Activated naive CD4-positive, alpha-beta T cell treated with anti-CD3 and anti-CD28 coated beads, Interleukin-2, amount 50 U/mL, for 24 hours (primary cell): ENCODE results near the gene FBXO8.

ENCODE experiments used
- H3K27ac Mint-ChIP-seq: one replicate; pipeline ENCODE4 v1.8.0; 2021; ENCODE audit warnings: mild to moderate bottlenecking, mixed read lengths
- H3K27me3 Mint-ChIP-seq: one replicate; pipeline ENCODE4 v1.8.0; 2021; ENCODE audit warnings: mixed read lengths
- H3K36me3 Mint-ChIP-seq: one replicate; pipeline ENCODE4 v1.8.0; 2021; ENCODE audit warnings: mixed read lengths
- H3K4me1 Mint-ChIP-seq: one replicate; pipeline ENCODE4 v1.8.0; 2021; ENCODE audit warnings: mixed read lengths
- H3K4me3 Mint-ChIP-seq: one replicate; pipeline ENCODE4 v1.8.0; 2021; ENCODE audit warnings: mild to moderate bottlenecking, mixed read lengths
- H3K9me3 Mint-ChIP-seq: one replicate; pipeline ENCODE4 v1.8.0; 2021; ENCODE audit warnings: mixed read lengths

The FBXO8 gene

DNA sequence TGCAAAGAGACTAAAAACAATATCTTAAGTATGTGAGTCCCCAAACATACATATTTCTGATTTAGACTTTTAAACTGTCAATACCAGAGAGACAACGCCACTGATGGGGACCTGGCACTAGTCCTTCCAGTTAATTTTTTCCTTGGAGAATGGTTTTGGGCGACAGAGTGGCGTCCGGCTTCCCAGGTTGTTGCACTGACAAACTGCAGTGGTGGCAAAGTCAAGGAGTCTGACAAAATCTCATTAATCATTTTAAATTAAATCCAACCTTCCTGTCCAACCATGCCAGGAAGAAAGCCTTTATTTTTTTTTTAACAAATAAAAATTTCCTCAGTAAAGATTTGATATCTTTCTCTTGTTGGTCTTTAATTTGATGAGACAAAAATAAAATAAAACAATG is 52.8 kb downstream of the FBXO8 start:
- H3K27ac Mint-ChIP-seq, result no peak overlapping the region
- H3K9me3 Mint-ChIP-seq, result no peaks in the 10 kb centered on the region
- H3K4me1 Mint-ChIP-seq, result no peaks in the 10 kb centered on the region
- no peak overlapping the region for H3K4me3 Mint-ChIP-seq
- peaks cover 3% of the 10 kb centered on the region for H3K27me3 Mint-ChIP-seq
- peaks cover 5% of the 10 kb centered on the region for H3K36me3 Mint-ChIP-seq

DNA sequence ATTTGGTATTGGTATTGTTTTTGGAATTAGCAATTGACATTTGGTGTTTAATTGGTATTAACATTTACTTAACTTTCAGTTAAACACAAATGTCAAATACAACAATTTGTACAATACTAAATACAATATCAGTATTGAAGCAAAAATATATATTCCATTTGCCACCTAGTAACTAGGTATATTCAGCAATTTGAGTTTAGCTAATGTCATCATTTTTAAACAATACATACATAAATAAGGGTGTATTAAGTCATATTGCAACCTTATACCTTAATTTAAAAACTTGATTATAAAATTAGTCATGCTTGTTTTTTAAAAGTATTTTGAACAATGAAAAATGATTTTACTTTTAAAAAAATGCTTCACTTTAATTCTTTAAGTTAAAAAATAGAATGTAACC is 53.3 kb downstream of the FBXO8 start:
- Mint-ChIP-seq H3K27ac (no peak overlapping the region), H3K4me3 (no peak overlapping the region), H3K36me3 (peaks cover 5% of the 10 kb centered on the region), H3K9me3 (no peaks in the 10 kb centered on the region), H3K27me3 (peaks cover 8% of the 10 kb centered on the region), H3K4me1 (no peaks in the 10 kb centered on the region)

DNA sequence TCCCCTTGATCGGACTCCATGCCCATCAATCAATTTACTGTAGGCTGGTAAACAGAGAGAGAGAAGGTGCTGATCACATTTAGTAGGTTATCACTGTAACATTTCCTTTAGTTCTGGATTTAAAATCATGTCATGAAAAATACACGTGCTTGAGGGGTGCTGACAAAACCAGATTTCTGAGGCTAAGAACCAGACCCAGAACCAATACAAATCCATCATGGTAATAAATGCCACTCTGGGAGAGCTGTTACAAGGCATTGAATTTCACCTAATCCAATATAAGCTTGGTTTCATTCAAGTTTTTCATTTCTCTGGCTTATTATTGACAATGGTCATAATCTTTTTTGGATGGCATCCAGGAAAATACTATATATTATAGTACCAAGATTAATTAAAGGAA is 54.5 kb downstream of the FBXO8 start:
- Mint-ChIP-seq H3K4me1 (no peaks in the 10 kb centered on the region), H3K36me3 (peaks cover 3% of the 10 kb centered on the region), H3K9me3 (no peaks in the 10 kb centered on the region), H3K27me3 (peaks cover 8% of the 10 kb centered on the region), H3K27ac (no peak overlapping the region), H3K4me3 (no peak overlapping the region)

DNA sequence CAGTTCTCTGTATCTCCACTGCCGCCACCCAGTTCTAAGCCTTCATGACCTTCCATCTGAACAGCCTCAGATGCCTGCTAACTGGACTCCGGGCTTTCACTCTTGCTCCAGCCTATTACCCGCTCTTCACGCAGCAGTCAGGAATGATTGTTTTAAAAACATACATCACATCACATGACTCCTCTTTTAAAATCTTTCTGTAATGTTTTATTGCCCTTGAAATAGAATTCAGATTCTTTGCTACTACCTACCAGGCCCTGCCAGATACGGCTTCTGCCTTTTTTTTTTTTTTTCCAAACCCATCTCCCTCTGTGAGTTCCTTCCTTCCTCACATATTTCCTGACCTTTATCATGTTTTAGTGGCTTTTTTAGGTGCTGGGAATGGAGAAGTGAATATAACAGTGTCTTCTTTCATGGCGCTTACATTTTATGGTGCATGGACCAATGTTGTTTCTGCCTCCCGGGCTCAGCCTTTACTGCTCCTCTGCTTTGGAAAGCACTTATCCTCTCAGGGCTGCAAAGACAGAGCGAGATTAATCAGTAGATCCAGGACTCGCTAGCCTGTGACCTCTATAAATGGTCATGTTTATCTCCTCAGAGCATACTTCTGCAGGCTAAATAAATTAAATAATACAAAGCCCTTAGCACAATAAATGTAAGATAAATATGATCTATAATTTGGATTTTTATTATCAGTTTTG is 58.0 kb downstream of the FBXO8 start:
- no peaks in the 10 kb centered on the region for H3K9me3 Mint-ChIP-seq
- no peak overlapping the region for H3K27ac Mint-ChIP-seq
- no peaks in the 10 kb centered on the region for H3K36me3 Mint-ChIP-seq
- H3K27me3 Mint-ChIP-seq, result peaks cover 17% of the 10 kb centered on the region
- no peaks in the 10 kb centered on the region for H3K4me1 Mint-ChIP-seq
- no peak overlapping the region for H3K4me3 Mint-ChIP-seq

- H3K27me3 Mint-ChIP-seq, result peaks cover 19% of the 10 kb centered on the region
- H3K9me3 Mint-ChIP-seq, result no peaks in the 10 kb centered on the region
- no peaks in the 10 kb centered on the region for H3K4me1 Mint-ChIP-seq
- H3K36me3 Mint-ChIP-seq, result no peaks in the 10 kb centered on the region
- no peak overlapping the region for H3K4me3 Mint-ChIP-seq
- H3K27ac Mint-ChIP-seq, result no peak overlapping the region
These were observed 58.9 kb downstream of the FBXO8 start for GRCh38 chr4:174224550-174224949.

GRCh38 chr4:174222266-174222872 is 61.1 kb downstream of the FBXO8 start:
- H3K27ac Mint-ChIP-seq, result no peak overlapping the region
- no peaks in the 10 kb centered on the region for H3K36me3 Mint-ChIP-seq
- H3K4me1 Mint-ChIP-seq, result peaks cover 14% of the 10 kb centered on the region
- no peaks in the 10 kb centered on the region for H3K9me3 Mint-ChIP-seq
- peaks cover 31% of the 10 kb centered on the region for H3K27me3 Mint-ChIP-seq
- no peak overlapping the region for H3K4me3 Mint-ChIP-seq

DNA sequence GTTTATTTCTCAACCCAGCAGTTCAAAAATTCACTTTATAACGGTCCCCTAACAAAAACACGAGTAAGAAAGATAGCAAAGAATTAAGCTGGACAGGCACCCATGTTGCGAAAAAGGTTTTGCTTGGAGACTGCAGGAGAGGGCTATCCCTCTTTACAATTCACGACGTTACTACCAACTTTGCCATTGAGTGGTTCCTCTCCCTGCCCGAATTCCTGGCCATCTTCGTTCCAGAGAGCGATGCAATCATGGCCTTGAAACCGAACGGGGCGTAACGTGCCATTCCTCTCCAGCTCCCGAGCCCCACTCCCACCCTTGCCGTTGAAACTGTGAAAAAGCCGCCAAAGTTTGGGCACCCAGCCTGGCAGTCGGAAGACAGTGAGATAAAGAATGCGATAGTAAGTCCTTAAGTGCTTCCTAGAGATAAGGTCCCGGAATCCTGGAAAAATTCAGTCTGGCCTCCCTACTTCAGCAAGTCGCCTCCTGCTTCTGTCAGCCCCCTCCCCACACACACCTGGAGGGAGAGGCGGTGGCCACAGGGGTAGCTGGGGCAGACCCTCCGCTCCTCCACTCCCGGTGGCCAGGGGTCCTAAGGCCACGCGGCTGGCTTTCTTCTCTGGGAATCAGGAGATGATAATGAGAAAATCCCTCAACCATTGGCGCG is 65.2 kb downstream of the FBXO8 start:
- H3K4me1 Mint-ChIP-seq, result peaks cover 43% of the 10 kb centered on the region
- H3K9me3 Mint-ChIP-seq, result no peaks in the 10 kb centered on the region
- peaks cover 54% of the 10 kb centered on the region for H3K27me3 Mint-ChIP-seq
- peak overlapping the region; percentile 23 for H3K4me3 Mint-ChIP-seq
- H3K36me3 Mint-ChIP-seq, result peaks cover 3% of the 10 kb centered on the region
- no peak overlapping the region for H3K27ac Mint-ChIP-seq

DNA sequence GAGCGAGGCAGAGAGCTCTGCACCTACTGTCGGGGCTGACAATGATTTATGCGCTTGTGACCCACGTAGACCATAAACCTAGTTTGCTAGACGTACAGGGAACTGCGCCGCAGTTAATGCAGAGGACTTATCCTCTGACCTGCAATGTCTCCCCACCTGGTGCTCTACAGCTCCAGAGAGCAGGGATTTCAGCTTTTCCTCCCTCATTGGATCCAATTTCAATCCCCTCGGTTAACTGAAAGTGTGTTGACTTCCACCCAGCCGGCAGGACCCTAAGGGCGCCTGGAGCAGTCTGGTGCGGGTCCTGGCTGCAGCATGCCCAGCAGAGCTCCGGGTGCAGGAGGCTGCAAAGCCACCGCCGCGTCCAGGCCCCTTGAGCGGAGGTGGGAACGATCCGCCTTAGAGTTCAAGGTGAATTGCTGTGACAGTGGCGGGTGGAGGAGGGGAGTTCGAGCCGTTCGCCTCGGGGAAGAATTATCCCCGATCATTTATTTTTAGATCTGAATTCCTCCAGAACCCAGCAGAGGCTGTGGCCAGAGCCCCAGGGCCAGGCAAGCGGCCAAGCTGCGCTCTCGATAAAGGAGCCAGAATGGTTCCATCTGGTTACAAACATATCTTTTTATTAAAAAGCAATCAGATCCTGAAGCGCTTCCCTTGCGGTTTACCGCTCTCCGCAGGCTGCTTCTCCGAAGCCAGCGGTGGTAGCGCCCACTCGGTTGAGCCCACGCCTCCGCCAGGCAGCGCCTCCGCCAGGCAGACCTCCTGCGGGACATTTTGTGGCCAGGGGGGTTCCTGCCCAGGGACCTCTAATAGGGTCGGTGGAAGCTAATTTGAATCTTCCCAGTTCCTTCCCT is 66.0 kb downstream of the FBXO8 start:
- peaks cover 3% of the 10 kb centered on the region for H3K36me3 Mint-ChIP-seq
- no peaks in the 10 kb centered on the region for H3K9me3 Mint-ChIP-seq
- peaks cover 59% of the 10 kb centered on the region for H3K27me3 Mint-ChIP-seq
- no peak overlapping the region for H3K27ac Mint-ChIP-seq
- H3K4me3 Mint-ChIP-seq, result peak overlapping the region; percentile 23
- peaks cover 43% of the 10 kb centered on the region for H3K4me1 Mint-ChIP-seq

GRCh38 chr4:174216799-174217272 is 66.6 kb downstream of the FBXO8 start:
- peak overlapping the region; percentile 4 for H3K4me3 Mint-ChIP-seq
- H3K36me3 Mint-ChIP-seq, result peaks cover 3% of the 10 kb centered on the region
- no peak overlapping the region for H3K27ac Mint-ChIP-seq
- peaks cover 61% of the 10 kb centered on the region for H3K27me3 Mint-ChIP-seq
- no peaks in the 10 kb centered on the region for H3K9me3 Mint-ChIP-seq
- H3K4me1 Mint-ChIP-seq, result peaks cover 48% of the 10 kb centered on the region

DNA sequence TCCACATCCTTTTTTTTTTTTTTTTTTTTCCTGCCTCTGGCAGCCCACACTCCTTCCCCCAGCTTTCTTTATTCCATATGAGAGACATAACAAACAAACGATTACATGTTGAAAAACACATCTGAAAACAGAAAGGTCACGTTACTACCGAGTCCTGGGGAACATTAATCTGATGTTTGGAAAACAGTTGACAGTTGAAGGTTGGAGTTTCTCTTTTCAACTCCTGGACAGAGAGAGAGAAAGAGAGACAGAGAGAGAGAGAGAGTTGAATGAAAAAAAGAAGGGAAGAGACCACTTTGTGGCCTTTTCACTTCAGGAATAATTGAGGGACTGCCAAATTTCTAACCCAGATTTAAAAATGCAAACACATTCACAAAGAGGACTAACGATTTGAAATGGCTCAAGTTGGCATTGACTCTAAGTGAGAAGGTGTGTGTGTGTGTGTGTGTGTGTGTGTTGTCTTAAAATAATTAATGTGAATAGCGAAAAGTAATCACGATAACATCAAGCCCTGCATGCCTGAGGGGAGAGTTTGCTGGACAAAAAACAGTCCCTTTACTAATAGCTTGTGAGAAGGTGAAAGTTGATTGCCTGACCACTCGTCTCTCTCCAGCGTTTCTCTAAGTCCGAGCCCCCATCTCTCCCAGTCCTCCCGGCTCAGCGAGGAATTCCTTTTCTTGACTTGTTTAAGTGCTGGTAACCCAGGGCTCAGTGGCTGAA is 67.3 kb downstream of the FBXO8 start:
- peaks cover 54% of the 10 kb centered on the region for H3K4me1 Mint-ChIP-seq
- H3K36me3 Mint-ChIP-seq, result peaks cover 3% of the 10 kb centered on the region
- H3K4me3 Mint-ChIP-seq, result no peak overlapping the region
- H3K9me3 Mint-ChIP-seq, result no peaks in the 10 kb centered on the region
- peaks cover 66% of the 10 kb centered on the region for H3K27me3 Mint-ChIP-seq
- no peak overlapping the region for H3K27ac Mint-ChIP-seq

- peaks cover 54% of the 10 kb centered on the region for H3K4me1 Mint-ChIP-seq
- H3K27me3 Mint-ChIP-seq, result peaks cover 75% of the 10 kb centered on the region
- peak overlapping the region; percentile 45 for H3K4me3 Mint-ChIP-seq
- no peaks in the 10 kb centered on the region for H3K9me3 Mint-ChIP-seq
- peaks cover 3% of the 10 kb centered on the region for H3K36me3 Mint-ChIP-seq
- H3K27ac Mint-ChIP-seq, result no peak overlapping the region
These were observed 68.4 kb downstream of the FBXO8 start for GRCh38 chr4:174215057-174215456.

GRCh38 chr4:174214101-174214878 is 69.2 kb downstream of the FBXO8 start:
- peaks cover 54% of the 10 kb centered on the region for H3K4me1 Mint-ChIP-seq
- peaks cover 3% of the 10 kb centered on the region for H3K36me3 Mint-ChIP-seq
- H3K9me3 Mint-ChIP-seq, result no peaks in the 10 kb centered on the region
- peak overlapping the region; percentile 23 for H3K27ac Mint-ChIP-seq
- peaks cover 76% of the 10 kb centered on the region for H3K27me3 Mint-ChIP-seq
- peak overlapping the region; percentile 45 for H3K4me3 Mint-ChIP-seq

DNA sequence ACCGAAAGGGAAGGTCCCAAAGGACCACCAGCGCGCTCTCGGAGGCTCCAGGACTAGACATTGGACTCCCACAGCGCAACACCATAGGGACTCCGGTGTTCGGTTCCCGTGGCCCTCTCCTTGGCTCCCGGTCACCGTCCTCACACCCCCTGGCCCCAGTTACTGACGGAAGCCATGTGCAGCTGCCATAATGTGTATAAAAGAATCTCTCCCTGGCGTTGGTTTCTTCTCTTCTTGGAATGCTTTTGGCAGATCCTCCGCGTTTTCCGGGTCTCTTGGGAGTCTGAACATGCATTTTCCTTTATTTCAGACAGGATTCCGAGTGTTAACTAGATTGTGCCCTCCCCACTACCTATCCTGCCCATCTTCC is 69.8 kb downstream of the FBXO8 start:
- H3K9me3 Mint-ChIP-seq, result no peaks in the 10 kb centered on the region
- H3K27me3 Mint-ChIP-seq, result peaks cover 74% of the 10 kb centered on the region
- H3K27ac Mint-ChIP-seq, result no peak overlapping the region
- H3K4me1 Mint-ChIP-seq, result peaks cover 53% of the 10 kb centered on the region
- H3K4me3 Mint-ChIP-seq, result no peak overlapping the region
- peaks cover 3% of the 10 kb centered on the region for H3K36me3 Mint-ChIP-seq

GRCh38 chr4:174212061-174212460 is 71.4 kb downstream of the FBXO8 start:
- Mint-ChIP-seq H3K27me3 (peaks cover 70% of the 10 kb centered on the region), H3K27ac (no peak overlapping the region), H3K36me3 (peaks cover 3% of the 10 kb centered on the region), H3K4me1 (peaks cover 37% of the 10 kb centered on the region), H3K9me3 (no peaks in the 10 kb centered on the region), H3K4me3 (no peak overlapping the region)
